ENCODE results near the gene PFKL.
A peak's percentile ranks its signal among the peaks of the same experiment; 100 is the strongest.
"Not testable (repeated sequence)": the region's sequence is repeated elsewhere in the genome, so short reads cannot be mapped to it uniquely, and the experiment has no call there.

Gene PFKL

DNA sequence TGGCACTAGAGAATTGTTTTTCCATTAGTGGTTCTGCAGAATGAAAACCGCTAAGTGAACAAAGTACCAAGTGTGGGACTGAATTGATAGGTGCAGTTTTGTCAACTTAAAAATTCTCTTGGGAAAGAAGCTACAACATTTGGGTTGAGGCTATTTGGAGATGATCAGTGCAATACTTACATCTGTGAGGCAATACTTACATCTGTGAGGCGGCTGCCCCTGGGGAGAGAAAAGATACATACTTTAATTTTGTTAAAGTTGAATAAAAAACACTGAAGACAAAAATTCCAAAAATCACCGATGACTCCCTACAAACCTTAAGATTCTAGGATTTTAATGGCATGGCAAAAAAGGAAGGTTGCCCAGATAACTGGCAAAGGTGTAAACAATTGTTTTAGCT is 37.6 kb downstream of the PFKL start:
- peaks cover 31% of the 10 kb centered on the region for H3K36me3 ChIP-seq (ENCODE audit: insufficient read depth, low read length)
- no peaks in the 10 kb centered on the region for H3K9me3 ChIP-seq (ENCODE audit: insufficient read depth, low read length, severe bottlenecking)
- peaks cover 12% of the 10 kb centered on the region for H4K20me1 ChIP-seq (ENCODE audit: insufficient read depth, low read length)
- H3K79me2 ChIP-seq (ENCODE audit: insufficient read depth, low read length): no peaks in the 10 kb centered on the region
- no peak overlapping the region for H3K27ac ChIP-seq (ENCODE audit: low read length)
- no peak overlapping the region for H3K9ac ChIP-seq (ENCODE audit: low read depth, low read length)
- no peaks in the 10 kb centered on the region for H3K27me3 ChIP-seq (ENCODE audit: insufficient read depth, low read length, poor library complexity)
- ATAC-seq (ENCODE audit: insufficient read depth, low read depth): no peak
- H3K4me2 ChIP-seq (ENCODE audit: insufficient read depth, low read length): no peak overlapping the region
- TF ChIP-seq, protein P1, sequence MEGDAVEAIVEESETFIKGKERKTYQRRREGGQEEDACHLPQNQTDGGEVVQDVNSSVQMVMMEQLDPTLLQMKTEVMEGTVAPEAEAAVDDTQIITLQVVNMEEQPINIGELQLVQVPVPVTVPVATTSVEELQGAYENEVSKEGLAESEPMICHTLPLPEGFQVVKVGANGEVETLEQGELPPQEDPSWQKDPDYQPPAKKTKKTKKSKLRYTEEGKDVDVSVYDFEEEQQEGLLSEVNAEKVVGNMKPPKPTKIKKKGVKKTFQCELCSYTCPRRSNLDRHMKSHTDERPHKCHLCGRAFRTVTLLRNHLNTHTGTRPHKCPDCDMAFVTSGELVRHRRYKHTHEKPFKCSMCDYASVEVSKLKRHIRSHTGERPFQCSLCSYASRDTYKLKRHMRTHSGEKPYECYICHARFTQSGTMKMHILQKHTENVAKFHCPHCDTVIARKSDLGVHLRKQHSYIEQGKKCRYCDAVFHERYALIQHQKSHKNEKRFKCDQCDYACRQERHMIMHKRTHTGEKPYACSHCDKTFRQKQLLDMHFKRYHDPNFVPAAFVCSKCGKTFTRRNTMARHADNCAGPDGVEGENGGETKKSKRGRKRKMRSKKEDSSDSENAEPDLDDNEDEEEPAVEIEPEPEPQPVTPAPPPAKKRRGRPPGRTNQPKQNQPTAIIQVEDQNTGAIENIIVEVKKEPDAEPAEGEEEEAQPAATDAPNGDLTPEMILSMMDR (IDR thresholded peaks at IDR 0.05; ENCODE audit: borderline replicate concordance, extremely low read depth, low read length, poor library complexity, severe bottlenecking): no peak
- no peak for TF ChIP-seq EZH2 (IDR thresholded peaks at IDR 0.05; ENCODE audit: borderline replicate concordance, low read depth, low read length, severe bottlenecking)
- no peak for DNase-seq
- H3K4me3 ChIP-seq (ENCODE audit: low read depth in 1 of 2, low read length in 2 of 2): no peak overlapping the region
- no peak overlapping the region for H2AFZ ChIP-seq (ENCODE audit: low read depth, low read length)
- peaks cover 22% of the 10 kb centered on the region for H3K4me1 ChIP-seq (ENCODE audit: insufficient read depth, low read length)

DNA sequence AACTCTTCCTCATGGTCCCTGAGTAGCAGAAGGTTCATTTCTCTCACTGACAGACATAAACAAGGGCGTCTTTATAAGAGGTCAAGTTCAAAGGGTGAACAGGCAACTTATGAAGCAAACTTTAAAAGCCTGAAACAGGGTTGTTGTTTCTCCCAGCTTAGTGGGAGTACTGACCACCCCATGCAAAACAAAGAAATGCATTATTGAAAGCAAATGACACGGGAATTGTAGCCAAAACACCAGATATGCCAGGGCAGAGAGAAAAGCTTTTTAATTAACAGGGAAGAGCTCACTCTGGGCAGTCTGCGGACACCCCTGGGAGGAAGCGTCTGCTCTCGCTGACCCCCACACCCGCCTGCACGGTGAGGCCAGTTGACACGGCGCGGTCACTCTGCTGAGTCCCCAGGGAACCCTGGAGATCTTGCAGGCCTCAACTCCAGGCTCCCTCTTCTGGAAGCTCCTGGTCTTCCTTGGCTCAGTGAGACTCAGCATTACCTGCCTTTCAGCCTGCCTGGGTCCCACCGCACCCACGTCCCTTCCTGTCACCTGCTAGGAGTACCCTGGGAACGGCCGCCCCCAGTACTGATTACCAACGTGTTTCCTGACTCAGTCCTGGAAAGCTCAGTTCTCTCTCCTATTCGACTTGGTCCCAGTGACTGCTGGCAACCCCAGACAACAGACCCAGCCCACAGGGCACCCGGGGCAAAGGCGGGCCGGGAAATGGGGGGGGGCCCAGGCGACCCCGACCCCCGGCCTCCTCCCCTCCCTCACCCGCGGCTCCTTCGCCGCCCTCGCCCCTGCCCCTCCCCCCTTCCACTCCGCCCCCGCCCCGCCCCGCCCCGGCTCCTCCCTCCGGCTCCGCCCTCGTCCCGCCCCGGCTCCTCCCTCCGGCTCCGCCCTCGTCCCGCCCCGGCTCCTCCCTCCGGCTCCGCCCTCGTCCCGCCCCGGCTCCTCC is 38.4 kb downstream of the PFKL start:
- no peaks in the 10 kb centered on the region for H3K79me2 ChIP-seq (ENCODE audit: insufficient read depth, low read length)
- H3K27me3 ChIP-seq (ENCODE audit: insufficient read depth, low read length, poor library complexity): no peaks in the 10 kb centered on the region
- H3K4me1 ChIP-seq (ENCODE audit: insufficient read depth, low read length): peaks cover 22% of the 10 kb centered on the region
- peak overlapping the region; percentile 16 for H3K9ac ChIP-seq (ENCODE audit: low read depth, low read length)
- TF ChIP-seq, protein P1 (IDR thresholded peaks at IDR 0.05; ENCODE audit: borderline replicate concordance, extremely low read depth, low read length, poor library complexity, severe bottlenecking): peak; percentile 46
- no peak for TF ChIP-seq EZH2 (IDR thresholded peaks at IDR 0.05; ENCODE audit: borderline replicate concordance, low read depth, low read length, severe bottlenecking)
- peaks cover 26% of the 10 kb centered on the region for H3K36me3 ChIP-seq (ENCODE audit: insufficient read depth, low read length)
- H3K4me2 ChIP-seq (ENCODE audit: insufficient read depth, low read length): peak overlapping the region; percentile 54
- ATAC-seq (ENCODE audit: insufficient read depth, low read depth): peak; percentile 17; the same call in 1 of the 3 replicates
- H3K9me3 ChIP-seq (ENCODE audit: insufficient read depth, low read length, severe bottlenecking): no peaks in the 10 kb centered on the region
- peak overlapping the region in 1 of 2 experiments; percentile 40; a peak in 2 of 4 replicates for H3K4me3 ChIP-seq (ENCODE audit: low read depth in 1 of 2, low read length in 2 of 2)
- peak overlapping the region; percentile 1; the same call in 1 of the 2 replicates for H3K27ac ChIP-seq (ENCODE audit: low read length)
- peaks cover 12% of the 10 kb centered on the region for H4K20me1 ChIP-seq (ENCODE audit: insufficient read depth, low read length)
- peak; percentile 57 for DNase-seq
- no peak overlapping the region for H2AFZ ChIP-seq (ENCODE audit: low read depth, low read length)

DNA sequence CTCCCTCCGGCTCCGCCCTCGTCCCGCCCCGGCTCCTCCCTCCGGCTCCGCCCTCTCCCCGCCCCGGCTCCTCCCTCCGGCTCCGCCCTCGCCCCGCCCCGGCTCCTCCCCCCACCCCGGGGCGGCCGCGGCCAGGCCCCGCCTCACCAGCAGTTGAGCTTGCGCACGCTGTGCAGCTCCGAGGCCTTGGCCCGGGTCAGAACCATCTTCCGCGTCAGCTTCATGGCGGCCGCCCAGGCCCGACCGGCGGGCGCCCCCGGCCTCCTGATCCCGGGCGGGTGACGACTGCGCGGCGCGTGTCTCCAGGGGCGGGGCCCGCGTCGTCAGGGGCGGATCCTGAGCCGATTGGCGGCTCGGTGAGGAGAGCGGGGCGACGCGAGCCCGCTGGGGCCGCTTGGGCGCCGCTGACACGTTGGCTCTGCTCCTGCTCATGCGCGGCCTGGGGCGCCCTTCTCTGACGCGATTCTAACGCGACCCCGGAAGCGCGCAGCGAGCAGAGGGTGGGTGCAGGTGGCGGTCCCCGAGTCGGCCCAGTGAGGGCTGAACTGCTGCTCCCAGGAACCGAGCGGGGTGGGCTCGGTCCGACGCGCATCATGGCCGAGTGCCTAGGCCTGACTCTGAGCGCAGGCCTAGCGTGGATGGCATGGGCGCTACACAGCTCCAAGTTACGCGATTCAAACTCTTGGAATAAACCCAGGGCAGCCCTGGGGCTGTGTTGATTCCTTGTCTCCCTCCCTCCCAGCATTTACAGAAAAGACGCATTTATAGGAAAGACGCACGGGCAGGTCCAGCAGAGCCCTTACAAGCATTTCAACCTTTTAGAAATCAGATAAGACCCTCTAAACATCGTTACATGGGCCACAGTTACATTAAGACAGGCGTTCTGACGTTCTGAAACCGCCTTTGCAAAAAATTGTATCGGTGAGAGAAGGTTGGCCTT is 39.4 kb downstream of the PFKL start, which contains the start of gene CFAP410:
TSS of gene CFAP410 (minus strand) at position 420 of the 940 bp plus-strand sequence. CDS start at position 224, 196 bp downstream.
- H3K9me3 ChIP-seq (ENCODE audit: insufficient read depth, low read length, severe bottlenecking): no peaks in the 10 kb centered on the region
- peak within 1 kb of the TSS; percentile 61 to 62 for H3K4me3 ChIP-seq (ENCODE audit: low read depth in 1 of 2, low read length in 2 of 2)
- H3K4me1 ChIP-seq (ENCODE audit: insufficient read depth, low read length): peaks cover 22% of the 10 kb centered on the region
- ATAC-seq (ENCODE audit: insufficient read depth, low read depth) (peak; percentile 90), DNase-seq (peak; percentile 96)
- peak within 1 kb of the TSS; percentile 73 for H3K4me2 ChIP-seq (ENCODE audit: insufficient read depth, low read length)
- H3K36me3 ChIP-seq (ENCODE audit: insufficient read depth, low read length): peaks cover 26% of the 10 kb centered on the region
- no peaks in the 10 kb centered on the region for H3K27me3 ChIP-seq (ENCODE audit: insufficient read depth, low read length, poor library complexity)
- H3K79me2 ChIP-seq (ENCODE audit: insufficient read depth, low read length): no peaks in the 10 kb centered on the region
- peak within 1 kb of the TSS; percentile 77 for H3K27ac ChIP-seq (ENCODE audit: low read length)
- TF ChIP-seq, protein P1 (IDR thresholded peaks at IDR 0.05; ENCODE audit: borderline replicate concordance, extremely low read depth, low read length, poor library complexity, severe bottlenecking): no peak
- no peak for TF ChIP-seq EZH2 (IDR thresholded peaks at IDR 0.05; ENCODE audit: borderline replicate concordance, low read depth, low read length, severe bottlenecking)
- H4K20me1 ChIP-seq (ENCODE audit: insufficient read depth, low read length): peaks cover 9% of the 10 kb centered on the region
- peak within 1 kb of the TSS; percentile 65 for H2AFZ ChIP-seq (ENCODE audit: low read depth, low read length)
- H3K9ac ChIP-seq (ENCODE audit: low read depth, low read length): peak within 1 kb of the TSS; percentile 79

DNA sequence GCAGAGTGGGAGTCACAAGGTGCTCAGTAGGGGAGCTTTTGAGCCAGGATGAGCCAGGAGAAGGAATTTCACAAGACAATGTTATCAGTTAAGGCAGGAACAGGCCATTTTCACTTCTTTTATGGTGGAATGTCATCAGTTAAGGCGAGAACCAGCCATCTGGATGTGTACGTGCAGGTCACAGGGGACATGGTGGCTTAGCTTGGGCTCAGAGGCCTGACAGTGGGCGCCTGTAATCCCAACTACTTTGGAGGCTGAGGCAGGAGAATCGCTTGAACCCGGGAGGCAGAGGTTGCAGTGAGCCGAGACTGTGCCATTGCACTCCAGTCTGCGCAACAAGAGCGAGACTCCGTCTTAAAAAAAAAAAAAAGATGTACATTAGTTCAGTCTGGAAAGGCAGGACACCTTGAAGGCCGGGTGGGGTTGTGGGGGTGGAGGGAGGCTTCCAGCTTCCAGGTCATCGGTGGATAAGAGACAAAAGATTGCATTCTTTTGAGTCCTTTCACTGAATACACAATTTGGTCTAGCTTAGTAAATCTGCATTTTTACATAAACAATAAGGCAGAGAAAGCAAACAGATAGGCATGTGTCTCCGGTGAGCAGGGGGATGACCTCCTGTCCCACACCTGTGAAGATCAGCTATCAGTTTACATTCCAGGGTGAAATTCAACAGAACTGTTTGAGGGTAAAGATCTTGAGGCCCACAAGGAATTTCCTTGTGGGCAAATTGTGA is 42.0 kb downstream of the PFKL start:
- not testable (repeated sequence) for ATAC-seq (ENCODE audit: insufficient read depth, low read depth)

More for the DNA sequence above, 42.0 kb downstream of the PFKL start:
- H4K20me1 ChIP-seq (ENCODE audit: insufficient read depth, low read length); H3K4me3 ChIP-seq (ENCODE audit: low read depth in 1 of 2, low read length in 2 of 2); H3K27ac ChIP-seq (ENCODE audit: low read length); H2AFZ ChIP-seq (ENCODE audit: low read depth, low read length); H3K4me2 ChIP-seq (ENCODE audit: insufficient read depth, low read length); H3K36me3 ChIP-seq (ENCODE audit: insufficient read depth, low read length); H3K79me2 ChIP-seq (ENCODE audit: insufficient read depth, low read length); H3K27me3 ChIP-seq (ENCODE audit: insufficient read depth, low read length, poor library complexity); H3K9me3 ChIP-seq (ENCODE audit: insufficient read depth, low read length, severe bottlenecking); H3K9ac ChIP-seq (ENCODE audit: low read depth, low read length); DNase-seq: not testable (repeated sequence)
- H3K4me1 ChIP-seq (ENCODE audit: insufficient read depth, low read length): peaks cover 22% of the 10 kb centered on the region
